Testis (tissue), 3 donors: ENCODE measurements around the gene KLK7. TPM values are rescaled to one million over a fixed set of nuclear protein-coding genes. Genes with fewer than 3 reads are reported as not detected.
A peak's percentile ranks its signal among the peaks of the same experiment; 100 is the strongest.

Experiments
- DNase-seq: peaks from one replicate; pipeline ENCODE4 v3.0.0-alpha.2; 2019
- H3K27ac ChIP-seq, 2 donors: fragments of 200-600 bp; sonication (generic); one replicate each; pipeline ENCODE4 v1.5.1; 2019
- H3K27me3 ChIP-seq: fragments of 200-600 bp; sonication (generic); one replicate; pipeline ENCODE4 v1.5.1; 2019
- H3K36me3 ChIP-seq: fragments of 200-600 bp; sonication (generic); one replicate; pipeline ENCODE4 v1.5.1; 2017; ENCODE audit warnings: low read depth; ENCODE audit errors: missing control alignments
- H3K4me1 ChIP-seq: fragments of 200-600 bp; sonication (generic); one replicate; pipeline ENCODE4 v1.5.1; 2019
- H3K4me3 ChIP-seq, 2 donors: fragments of 200-600 bp; sonication (generic); one replicate each; pipeline ENCODE4 v1.5.1; 2017 to 2019
- H3K9me3 ChIP-seq: fragments of 200-600 bp; sonication (generic); one replicate; pipeline ENCODE4 v1.5.1; 2017
- CTCF ChIP-seq, 3 experiments: fragments of 450-650 bp in 2 of 3; fragments of 200-600 bp in 1 of 3; sonication (generic) in 1 of 3; IDR thresholded peaks; one replicate each; pipeline ENCODE4 v1.5.1; 2016 to 2019; ENCODE audit warnings: antibody characterized with exemption in 3 of 3, mild to moderate bottlenecking in 2 of 3, moderate library complexity in 1 of 3
- POLR2A ChIP-seq: fragments of 450-650 bp; IDR thresholded peaks from one replicate; pipeline ENCODE4 v1.6.1; 2017; ENCODE audit warnings: antibody characterized with exemption, mild to moderate bottlenecking, moderate library complexity
- WGBS, 2 donors: methylation state at CpG; one replicate each; pipeline ENCODE4 v1.1.5; 2018; 5-methylcytosine and 5-hydroxymethylcytosine counted together
- intact Hi-C: fragments of 100-400 bp; cut with DNase I; formaldehyde crosslinking; loops from one replicate; pipeline ENCODE4 v1.15.1; 2023; ENCODE audit warnings: low total_unique reads
- polyA plus RNA-seq: library from polyadenylated mRNA; stranded (reverse); fragments of 350-450 nt; fragmentation: Illumina TruSeq; extraction: RNeasy Lipid Tissue Mini Kit (QIAGEN cat#74804); gene quantifications from one replicate; pipeline ENCODE4 v1.2.3, GENCODE V29; 2014; ENCODE audit warnings: low read depth, low replicate concordance; ENCODE audit not compliant: insufficient read depth
- total RNA-seq, 2 donors: library from RNA; depleted of rRNA; stranded (reverse); fragments of >200 nt; gene quantifications; one replicate each; pipeline ENCODE4 v1.2.3, GENCODE V29; 2016

Gene KLK7
- total and polyA plus RNA-seq, 3 donors from 2014 or later = 0.45 to 0.93 (median 0.71) TPM

GRCh38 chr19:51016798-51017683, 33.3 kb upstream of the KLK7 start:
- H3K4me3 ChIP-seq = peak overlapping the region; percentile 39 to 63
- H3K27me3 ChIP-seq = no peaks in the 10 kb centered on the region
- peaks cover 21% of the 10 kb centered on the region for H3K4me1 ChIP-seq
- H3K27ac ChIP-seq = peak overlapping the region; percentile 31 to 65
- no peaks in the 10 kb centered on the region for H3K36me3 ChIP-seq
- peak; percentile 87 for DNase-seq
- TF ChIP-seq CTCF (IDR thresholded peaks at IDR 0.05) (peak; percentile 81 to 92 (median 89)), POLR2A (no peak)
- intact Hi-C loops = no loop called here
- whole genome bisulfite sequencing, 2 donors = 1% methylated on average over 65 to 68 of the region's 68 CpGs
- H3K9me3 ChIP-seq = no peaks in the 10 kb centered on the region

- WGBS, 2 donors = 94% methylated on average over 13 to 19 of the region's 19 CpGs
- Histone ChIP-seq H3K4me3 (no peak overlapping the region), H3K36me3 (no peaks in the 10 kb centered on the region), H3K4me1 (peaks cover 15% of the 10 kb centered on the region), H3K27ac (no peak overlapping the region), H3K27me3 (no peaks in the 10 kb centered on the region), H3K9me3 (no peaks in the 10 kb centered on the region)
- intact Hi-C loops = no loop called here
- DNase-seq = no peak
- TF ChIP-seq CTCF (IDR thresholded peaks at IDR 0.05) = no peak
- no peak for TF ChIP-seq POLR2A
These were observed 32.1 kb upstream of the KLK7 start for GRCh38 chr19:51015691-51016267.

- intact Hi-C loops = no loop called here
- WGBS, 2 donors = 90 to 93% methylated on average over 6 of the region's 6 CpGs
- no peak overlapping the region for H3K27ac ChIP-seq
- DNase-seq = no peak
- TF ChIP-seq CTCF (IDR thresholded peaks at IDR 0.05) (no peak), POLR2A (no peak)
- no peaks in the 10 kb centered on the region for H3K36me3 ChIP-seq
- H3K9me3 ChIP-seq = no peaks in the 10 kb centered on the region
- no peak overlapping the region for H3K4me3 ChIP-seq
- no peaks in the 10 kb centered on the region for H3K27me3 ChIP-seq
- H3K4me1 ChIP-seq = peaks cover 5% of the 10 kb centered on the region
These were observed 30.5 kb upstream of the KLK7 start for GRCh38 chr19:51014242-51014641.

- Histone ChIP-seq H3K27ac (no peak overlapping the region), H3K4me3 (no peak overlapping the region), H3K9me3 (no peaks in the 10 kb centered on the region), H3K27me3 (no peaks in the 10 kb centered on the region), H3K36me3 (no peaks in the 10 kb centered on the region), H3K4me1 (no peaks in the 10 kb centered on the region)
- TF ChIP-seq POLR2A = no peak
- TF ChIP-seq CTCF (IDR thresholded peaks at IDR 0.05) = no peak
- 78 to 89% methylated on average over 12 of the region's 12 CpGs for WGBS, 2 donors
- DNase-seq = no peak
- intact Hi-C loops = no loop called here
These were observed 29.0 kb upstream of the KLK7 start for GRCh38 chr19:51012661-51013190.
